DLD1 (cell line): ENCODE results near the gene DIAPH3.

ENCODE experiments used
- in situ Hi-C: cut with HindIII; loops from 2 replicates; pipeline ENCODE4 v1.10.0; 2017; ENCODE audit warnings: low sequenced_read_pairs

DIAPH3 gene

GRCh38 chr13:60028021-60028420 is 135.7 kb downstream of the DIAPH3 start:
- in situ Hi-C loops: no loop called here

GRCh38 chr13:60026286-60026685 is 137.4 kb downstream of the DIAPH3 start:
- in situ Hi-C loops: no loop called here

GRCh38 chr13:60020288-60020687 is 143.4 kb downstream of the DIAPH3 start:
- in situ Hi-C loops: no loop called here

GRCh38 chr13:60019119-60019993 is 144.4 kb downstream of the DIAPH3 start:
- in situ Hi-C loops: no loop called here

- in situ Hi-C loops: no loop called here
Measured at GRCh38 chr13:60018536-60018935, 145.2 kb downstream of the DIAPH3 start.

- in situ Hi-C loops: no loop called here
Measured at GRCh38 chr13:60016229-60016628, 147.5 kb downstream of the DIAPH3 start.

GRCh38 chr13:60013166-60013565 is 150.6 kb downstream of the DIAPH3 start:
- in situ Hi-C loops: no loop called here

GRCh38 chr13:60012488-60012887 is 151.2 kb downstream of the DIAPH3 start:
- in situ Hi-C loops: no loop called here

- in situ Hi-C loops: no loop called here
Measured at GRCh38 chr13:60009300-60010253, 154.2 kb downstream of the DIAPH3 start.

- in situ Hi-C loops: no loop called here
Measured at GRCh38 chr13:60001889-60002288, 161.8 kb downstream of the DIAPH3 start.

- in situ Hi-C loops: no loop called here
Measured at GRCh38 chr13:60000976-60001375, 162.8 kb downstream of the DIAPH3 start.

GRCh38 chr13:60000081-60000480 is 163.6 kb downstream of the DIAPH3 start:
- in situ Hi-C loops: no loop called here

GRCh38 chr13:59997976-59998375 is 165.8 kb downstream of the DIAPH3 start:
- in situ Hi-C loops: no loop called here

- in situ Hi-C loops: no loop called here
Measured at GRCh38 chr13:59996461-59996980, 167.2 kb downstream of the DIAPH3 start.

GRCh38 chr13:59991395-59991794 is 172.3 kb downstream of the DIAPH3 start:
- in situ Hi-C loops: no loop called here

- in situ Hi-C loops: no loop called here
Measured at GRCh38 chr13:59982631-59983382, 180.9 kb downstream of the DIAPH3 start.

GRCh38 chr13:59979589-59979988 is 184.1 kb downstream of the DIAPH3 start:
- in situ Hi-C loops: no loop called here

GRCh38 chr13:59978862-59979261 is 184.9 kb downstream of the DIAPH3 start:
- in situ Hi-C loops: no loop called here

- in situ Hi-C loops: no loop called here
Measured at GRCh38 chr13:59976856-59977255, 186.9 kb downstream of the DIAPH3 start.

- in situ Hi-C loops: no loop called here
Measured at GRCh38 chr13:59975807-59976435, 187.8 kb downstream of the DIAPH3 start.
